Adipocyte (in vitro differentiated cells): ENCODE data around the gene BEGAIN.
A peak's percentile ranks its signal among the peaks of the same experiment; 100 is the strongest.

Source experiments
- DNase-seq: peaks from one replicate; pipeline ENCODE4 v3.0.0-alpha.2; 2015; ENCODE audit warnings: low read depth
- H3K27me3 ChIP-seq: replicated peaks from 2 replicates; pipeline ENCODE4 v1.7.0; 2013; ENCODE audit warnings: mild to moderate bottlenecking, low read length, moderate library complexity; ENCODE audit not compliant: control insufficient read depth, insufficient read depth
- H3K36me3 ChIP-seq: 2 replicates; pipeline ENCODE4 v1.7.0; 2013; ENCODE audit warnings: low read length, mild to moderate bottlenecking, moderate library complexity; ENCODE audit not compliant: control insufficient read depth, insufficient read depth, severe bottlenecking
- H3K4me1 ChIP-seq: 2 replicates; pipeline ENCODE4 v1.7.0; 2013; ENCODE audit warnings: mild to moderate bottlenecking, low read length, moderate library complexity; ENCODE audit not compliant: control insufficient read depth, insufficient read depth
- H3K4me3 ChIP-seq: 2 replicates; pipeline ENCODE4 v1.7.0; 2013; ENCODE audit warnings: mild to moderate bottlenecking, low read length, moderate library complexity
- H3K9ac ChIP-seq: 2 replicates; pipeline ENCODE4 v1.7.0; 2013; ENCODE audit warnings: mild to moderate bottlenecking, low read length, moderate library complexity
- H3K9me3 ChIP-seq: 2 replicates; pipeline ENCODE4 v1.7.0; 2013; ENCODE audit warnings: mild to moderate bottlenecking, low read length, moderate library complexity; ENCODE audit not compliant: control insufficient read depth

The BEGAIN gene

GRCh38 chr14:100592461-100592891 is 5.3 kb upstream of the BEGAIN start:
- no peak for DNase-seq
- Histone ChIP-seq H3K9me3 (no peaks in the 10 kb centered on the region), H3K9ac (no peak overlapping the region), H3K27me3 (peaks cover 57% of the 10 kb centered on the region), H3K4me3 (no peak overlapping the region), H3K36me3 (no peaks in the 10 kb centered on the region), H3K4me1 (no peaks in the 10 kb centered on the region)

GRCh38 chr14:100591453-100592371 is 4.5 kb upstream of the BEGAIN start:
- H3K9ac ChIP-seq = no peak overlapping the region
- H3K4me1 ChIP-seq = no peaks in the 10 kb centered on the region
- H3K9me3 ChIP-seq = no peaks in the 10 kb centered on the region
- H3K4me3 ChIP-seq = no peak overlapping the region
- H3K36me3 ChIP-seq = no peaks in the 10 kb centered on the region
- H3K27me3 ChIP-seq = peaks cover 56% of the 10 kb centered on the region
- DNase-seq = no peak

- Histone ChIP-seq H3K9ac (no peak overlapping the region), H3K4me3 (no peak overlapping the region), H3K4me1 (peaks cover 3% of the 10 kb centered on the region), H3K27me3 (peaks cover 62% of the 10 kb centered on the region), H3K36me3 (no peaks in the 10 kb centered on the region), H3K9me3 (no peaks in the 10 kb centered on the region)
- no peak for DNase-seq
Observed at GRCh38 chr14:100590726-100591452, 3.7 kb upstream of the BEGAIN start.

- Histone ChIP-seq H3K9ac (no peak overlapping the region), H3K4me1 (peaks cover 3% of the 10 kb centered on the region), H3K27me3 (peaks cover 64% of the 10 kb centered on the region), H3K4me3 (no peak overlapping the region), H3K9me3 (no peaks in the 10 kb centered on the region), H3K36me3 (no peaks in the 10 kb centered on the region)
- no peak for DNase-seq
Observed at GRCh38 chr14:100589760-100590469, 2.7 kb upstream of the BEGAIN start.

GRCh38 chr14:100589071-100589759 is 2.0 kb upstream of the BEGAIN start:
- Histone ChIP-seq H3K4me3 (no peak overlapping the region), H3K36me3 (no peaks in the 10 kb centered on the region), H3K27me3 (peaks cover 61% of the 10 kb centered on the region), H3K9me3 (no peaks in the 10 kb centered on the region), H3K9ac (no peak overlapping the region), H3K4me1 (peaks cover 3% of the 10 kb centered on the region)
- no peak for DNase-seq

- Histone ChIP-seq H3K36me3 (no peaks in the 10 kb centered on the region), H3K4me3 (no peak overlapping the region), H3K27me3 (peaks cover 61% of the 10 kb centered on the region), H3K4me1 (peaks cover 3% of the 10 kb centered on the region), H3K9me3 (no peaks in the 10 kb centered on the region), H3K9ac (no peak overlapping the region)
- DNase-seq = no peak
Observed at GRCh38 chr14:100588671-100589070, 1.5 kb upstream of the BEGAIN start.

- DNase-seq = no peak
- Histone ChIP-seq H3K4me3 (no peak overlapping the region), H3K4me1 (peaks cover 3% of the 10 kb centered on the region), H3K36me3 (no peaks in the 10 kb centered on the region), H3K27me3 (peaks cover 53% of the 10 kb centered on the region), H3K9ac (no peak overlapping the region), H3K9me3 (no peaks in the 10 kb centered on the region)
Observed at GRCh38 chr14:100587763-100588411, 670 bp upstream of the BEGAIN start.

GRCh38 chr14:100586403-100587085 is 673 bp downstream of the BEGAIN start:
- Histone ChIP-seq H3K9me3 (no peaks in the 10 kb centered on the region), H3K36me3 (no peaks in the 10 kb centered on the region), H3K4me3 (peak overlapping the region; percentile 76), H3K4me1 (peaks cover 3% of the 10 kb centered on the region), H3K27me3 (peaks cover 40% of the 10 kb centered on the region), H3K9ac (no peak overlapping the region)
- peak; percentile 43 for DNase-seq

- Histone ChIP-seq H3K9me3 (no peaks in the 10 kb centered on the region), H3K4me3 (no peak overlapping the region), H3K27me3 (peaks cover 38% of the 10 kb centered on the region), H3K4me1 (peaks cover 3% of the 10 kb centered on the region), H3K36me3 (no peaks in the 10 kb centered on the region), H3K9ac (no peak overlapping the region)
- no peak for DNase-seq
Observed at GRCh38 chr14:100586153-100586402, 1.1 kb downstream of the BEGAIN start.

- DNase-seq = no peak
- H3K4me3 ChIP-seq = no peak overlapping the region
- peaks cover 35% of the 10 kb centered on the region for H3K27me3 ChIP-seq
Observed at GRCh38 chr14:100585448-100586152, 1.6 kb downstream of the BEGAIN start.

More at GRCh38 chr14:100585448-100586152, 1.6 kb downstream of the BEGAIN start:
- Histone ChIP-seq H3K9me3 (no peaks in the 10 kb centered on the region), H3K9ac (no peak overlapping the region), H3K36me3 (no peaks in the 10 kb centered on the region), H3K4me1 (peaks cover 3% of the 10 kb centered on the region)
